ENCODE results near the gene SRGAP2B. TPM values are rescaled to one million over a fixed set of nuclear protein-coding genes. Genes with fewer than 3 reads are reported as not detected.
"Not testable (repeated sequence)": the region's sequence is repeated elsewhere in the genome, so short reads cannot be mapped to it uniquely, and the experiment has no call there.

SRGAP2B gene
- total RNA-seq, 1 donor from 2014 or later, result 48.0 TPM

GRCh38 chr1:145082483-145083255 lies 12.5 kb downstream of the SRGAP2B start:
- intact Hi-C loops (cut with micrococcal nuclease), result not testable (repeated sequence)

- intact Hi-C loops (cut with micrococcal nuclease), result not testable (repeated sequence)
These were observed 14.9 kb downstream of the SRGAP2B start for GRCh38 chr1:145080193-145080592.

- intact Hi-C loops (cut with micrococcal nuclease), result not testable (repeated sequence)
These were observed 15.4 kb downstream of the SRGAP2B start for GRCh38 chr1:145079737-145080136.

- intact Hi-C loops (cut with micrococcal nuclease), result not testable (repeated sequence)
These were observed 16.2 kb downstream of the SRGAP2B start for GRCh38 chr1:145078787-145079370.

- intact Hi-C loops (cut with micrococcal nuclease), result not testable (repeated sequence)
These were observed 17.0 kb downstream of the SRGAP2B start for GRCh38 chr1:145077872-145078786.

- intact Hi-C loops (cut with micrococcal nuclease), result not testable (repeated sequence)
These were observed 18.3 kb downstream of the SRGAP2B start for GRCh38 chr1:145076877-145077276.

GRCh38 chr1:145074021-145074559 lies 21.0 kb downstream of the SRGAP2B start:
- intact Hi-C loops (cut with micrococcal nuclease), result not testable (repeated sequence)

- intact Hi-C loops (cut with micrococcal nuclease), result not testable (repeated sequence)
These were observed 23.6 kb downstream of the SRGAP2B start for GRCh38 chr1:145071569-145071968.

- intact Hi-C loops (cut with micrococcal nuclease), result not testable (repeated sequence)
These were observed 28.6 kb downstream of the SRGAP2B start for GRCh38 chr1:145066486-145066885.

- intact Hi-C loops (cut with micrococcal nuclease), result not testable (repeated sequence)
These were observed 29.8 kb downstream of the SRGAP2B start for GRCh38 chr1:145065194-145065826.

- intact Hi-C loops (cut with micrococcal nuclease), result not testable (repeated sequence)
These were observed 31.0 kb downstream of the SRGAP2B start for GRCh38 chr1:145063941-145064648.

GRCh38 chr1:145063285-145063684 lies 31.8 kb downstream of the SRGAP2B start:
- intact Hi-C loops (cut with micrococcal nuclease), result not testable (repeated sequence)

- intact Hi-C loops (cut with micrococcal nuclease), result not testable (repeated sequence)
These were observed 36.9 kb downstream of the SRGAP2B start for GRCh38 chr1:145058184-145058583.

GRCh38 chr1:145055217-145055760 lies 39.8 kb downstream of the SRGAP2B start:
- intact Hi-C loops (cut with micrococcal nuclease), result not testable (repeated sequence)

- intact Hi-C loops (cut with micrococcal nuclease), result not testable (repeated sequence)
These were observed 41.7 kb downstream of the SRGAP2B start for GRCh38 chr1:145053428-145053827.

GRCh38 chr1:145052019-145052776 lies 42.9 kb downstream of the SRGAP2B start:
- intact Hi-C loops (cut with micrococcal nuclease), result not testable (repeated sequence)

- intact Hi-C loops (cut with micrococcal nuclease), result not testable (repeated sequence)
These were observed 46.8 kb downstream of the SRGAP2B start for GRCh38 chr1:145048181-145048856.

GRCh38 chr1:145047553-145047952 lies 47.6 kb downstream of the SRGAP2B start:
- intact Hi-C loops (cut with micrococcal nuclease), result not testable (repeated sequence)

Data from T-helper 1 cell treated with Interleukin-12 subunit alpha and Interleukin-12 subunit beta and Interleukin-4 antibody, amounts not matched to agents 30 ng/mL and 1 ng/mL, for 36 hours (primary cell).